ENCODE data around the gene RTF2. TPM values are rescaled to one million over a fixed set of nuclear protein-coding genes. Genes with fewer than 3 reads are reported as not detected.
"Not testable (repeated sequence)": the region's sequence is repeated elsewhere in the genome, so short reads cannot be mapped to it uniquely, and the experiment has no call there.

RTF2 gene
- total RNA-seq, 1 donor, result 49.7 TPM

DNA sequence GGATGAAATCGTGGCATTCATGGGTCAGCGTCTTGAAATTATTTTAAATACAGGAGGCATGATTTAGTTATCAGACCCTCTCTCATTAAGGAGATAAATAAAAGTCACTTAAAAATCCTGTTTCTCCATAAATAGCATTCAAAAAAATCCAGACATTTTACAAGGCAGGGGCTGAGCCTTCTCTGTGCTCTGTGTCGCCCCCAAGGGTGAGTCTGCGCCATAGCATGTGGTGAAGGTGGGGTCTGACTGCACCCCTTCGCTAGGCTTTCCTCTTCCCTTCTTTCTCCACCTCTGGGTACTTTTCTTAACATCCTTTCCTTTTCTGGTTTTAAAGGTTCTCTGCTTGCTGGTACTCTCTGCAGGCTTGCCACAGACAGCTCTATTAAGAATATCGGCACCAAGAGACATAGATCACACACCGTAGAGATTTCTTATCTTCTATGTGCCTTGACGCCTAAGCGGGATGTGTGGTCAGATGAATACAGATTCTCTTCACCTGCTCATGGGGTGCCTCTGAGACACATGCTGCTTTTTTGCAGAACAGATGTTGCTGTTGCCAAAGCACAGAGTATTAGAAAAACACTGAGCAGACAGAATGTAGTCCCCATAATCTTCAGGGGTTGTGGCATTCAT lies 36.1 kb downstream of the RTF2 start:
- H3K4me1 ChIP-seq (ENCODE audit: insufficient read depth, low read length), result no peaks in the 10 kb centered on the region
- no peaks in the 10 kb centered on the region for H3K9me3 ChIP-seq (ENCODE audit: low read depth, low read length)
- H3K4me3 ChIP-seq (ENCODE audit: low read length), result no peak overlapping the region
- H3K27me3 ChIP-seq (ENCODE audit: insufficient read depth, low read length), result no peaks in the 10 kb centered on the region

DNA sequence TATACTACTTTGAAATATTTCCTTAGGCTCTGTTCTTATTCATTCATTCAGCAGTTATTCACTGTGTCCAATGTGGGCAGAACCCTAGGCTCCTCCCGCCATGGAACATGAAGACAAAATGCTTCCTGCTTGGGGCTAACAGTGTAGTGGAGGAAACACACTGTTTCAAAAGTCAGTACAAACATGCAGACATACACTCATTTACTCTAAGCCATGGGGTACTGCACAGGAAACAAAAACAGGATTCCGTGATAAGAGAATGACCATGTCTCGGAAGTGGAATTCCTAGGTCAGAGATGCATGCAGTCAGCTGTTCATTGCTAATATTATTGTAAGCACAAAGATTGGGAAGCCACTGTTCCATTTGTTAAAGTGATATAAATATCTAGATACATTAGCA lies 37.7 kb downstream of the RTF2 start:
- H3K9me3 ChIP-seq (ENCODE audit: low read depth, low read length), result no peaks in the 10 kb centered on the region
- no peaks in the 10 kb centered on the region for H3K4me1 ChIP-seq (ENCODE audit: insufficient read depth, low read length)
- no peaks in the 10 kb centered on the region for H3K27me3 ChIP-seq (ENCODE audit: insufficient read depth, low read length)
- no peak overlapping the region for H3K4me3 ChIP-seq (ENCODE audit: low read length)

DNA sequence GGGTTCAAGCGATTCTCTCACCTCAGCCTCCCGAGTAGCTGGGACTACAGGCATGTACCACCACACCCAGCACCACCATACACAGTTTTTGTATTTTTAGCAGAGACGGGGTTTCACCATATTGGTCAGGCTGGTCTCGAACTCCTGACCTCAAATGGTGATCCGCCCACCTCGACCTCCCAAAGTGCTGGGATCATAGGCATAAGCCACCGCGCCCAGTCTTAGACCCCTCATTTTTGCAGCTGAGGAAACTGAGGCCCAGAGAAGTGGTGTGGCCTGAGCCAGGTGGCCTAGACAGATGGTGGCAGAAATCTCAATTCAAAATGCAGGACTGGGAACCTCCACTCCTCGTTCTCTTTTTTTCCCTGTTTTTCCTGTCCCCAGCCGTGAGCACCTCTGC lies 43.5 kb downstream of the RTF2 start:
- Histone ChIP-seq H3K4me1 (ENCODE audit: insufficient read depth, low read length) (no peaks in the 10 kb centered on the region), H3K9me3 (ENCODE audit: low read depth, low read length) (no peaks in the 10 kb centered on the region), H3K27me3 (ENCODE audit: insufficient read depth, low read length) (no peaks in the 10 kb centered on the region), H3K4me3 (ENCODE audit: low read length) (no peak overlapping the region)

DNA sequence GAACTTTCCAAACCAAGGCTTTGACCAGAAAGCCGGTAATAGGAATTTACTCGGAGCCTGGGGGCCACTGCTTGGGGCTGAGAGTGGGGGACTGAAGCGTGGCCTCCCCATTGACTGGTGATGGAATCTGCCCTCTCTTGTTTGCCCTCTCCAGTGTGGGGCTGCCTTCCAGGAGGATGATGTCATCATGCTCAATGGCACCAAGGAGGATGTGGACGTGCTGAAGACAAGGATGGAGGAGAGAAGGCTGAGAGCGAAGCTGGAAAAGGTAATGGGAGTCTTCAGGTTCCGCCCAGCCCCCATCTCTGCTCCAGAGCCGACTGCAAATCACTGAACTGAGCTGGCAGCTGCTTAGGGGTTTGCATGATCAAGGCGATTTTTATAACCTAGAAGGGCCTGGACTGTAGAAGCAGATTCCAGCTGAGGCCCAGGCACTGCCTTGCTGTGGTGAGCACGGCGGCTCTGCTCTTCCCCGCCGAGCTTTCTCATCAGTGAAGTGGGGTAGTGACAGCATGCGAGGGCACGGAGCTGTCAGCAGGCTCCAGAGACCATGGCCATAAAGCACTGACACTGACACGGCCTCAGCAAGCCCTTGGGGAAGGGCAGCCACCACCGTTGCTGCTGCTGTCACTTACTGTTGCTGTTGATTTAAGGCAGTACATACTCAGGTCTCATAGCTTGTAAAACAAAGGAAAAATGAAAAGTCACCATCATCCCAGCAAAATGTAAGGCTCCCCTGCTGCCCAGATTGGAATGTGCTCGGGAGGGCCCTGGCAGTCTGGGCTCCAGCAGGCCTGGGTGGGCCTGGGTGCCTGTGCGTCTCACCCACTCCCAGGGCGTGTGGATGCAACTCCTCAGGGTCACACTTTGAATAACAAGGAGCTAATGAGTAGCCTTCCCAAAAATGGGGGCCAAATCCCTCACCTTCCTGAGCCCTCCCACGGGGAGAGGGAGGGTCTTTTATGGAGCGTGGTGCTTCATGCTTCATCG lies 45.0 kb downstream of the RTF2 start:
- no peaks in the 10 kb centered on the region for H3K4me1 ChIP-seq (ENCODE audit: insufficient read depth, low read length)
- H3K27me3 ChIP-seq (ENCODE audit: insufficient read depth, low read length), result no peaks in the 10 kb centered on the region
- no peak overlapping the region for H3K4me3 ChIP-seq (ENCODE audit: low read length)
- H3K9me3 ChIP-seq (ENCODE audit: low read depth, low read length), result no peaks in the 10 kb centered on the region

DNA sequence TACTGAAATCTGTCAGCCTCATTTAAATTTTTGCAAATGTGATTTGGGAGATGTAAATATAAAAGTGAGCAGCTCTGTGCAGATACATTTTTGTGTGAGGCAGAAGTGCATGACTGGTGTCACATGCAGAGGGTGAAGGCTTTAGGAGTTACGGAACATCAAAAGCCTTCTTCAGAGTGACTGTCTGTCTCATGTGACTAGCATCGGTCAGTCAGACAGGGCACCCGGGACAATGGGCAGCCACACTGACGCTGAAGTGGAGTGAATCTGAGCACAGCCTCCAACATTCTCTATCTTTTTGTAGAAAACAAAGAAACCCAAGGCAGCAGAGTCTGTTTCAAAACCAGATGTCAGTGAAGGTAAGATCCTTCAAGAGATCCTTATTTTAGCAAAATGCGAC lies 48.2 kb downstream of the RTF2 start:
- Histone ChIP-seq H3K27me3 (ENCODE audit: insufficient read depth, low read length) (no peaks in the 10 kb centered on the region), H3K4me3 (ENCODE audit: low read length) (no peak overlapping the region), H3K4me1 (ENCODE audit: insufficient read depth, low read length) (no peaks in the 10 kb centered on the region), H3K9me3 (ENCODE audit: low read depth, low read length) (no peaks in the 10 kb centered on the region)

DNA sequence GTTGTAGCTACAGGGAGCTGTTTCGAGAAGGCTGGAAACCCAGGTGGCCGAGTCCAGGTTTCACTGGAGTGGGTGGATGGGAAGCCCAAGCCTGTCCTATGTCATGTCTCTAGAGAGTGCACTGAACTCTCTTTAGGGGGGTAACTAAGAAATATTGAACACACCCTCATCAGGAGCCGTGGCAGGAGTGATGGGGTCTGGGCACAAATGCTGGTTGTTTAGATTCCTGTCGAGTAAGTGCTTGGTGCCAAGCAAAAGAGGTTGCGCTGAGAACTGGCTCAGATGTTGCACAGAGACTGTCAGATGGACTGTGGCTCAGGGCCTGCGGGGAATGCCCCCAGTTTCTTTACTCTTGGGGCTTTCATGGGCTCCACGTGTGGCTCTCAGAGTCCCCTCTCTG lies 48.8 kb downstream of the RTF2 start:
- Histone ChIP-seq H3K9me3 (ENCODE audit: low read depth, low read length) (no peaks in the 10 kb centered on the region), H3K4me1 (ENCODE audit: insufficient read depth, low read length) (no peaks in the 10 kb centered on the region)

DNA sequence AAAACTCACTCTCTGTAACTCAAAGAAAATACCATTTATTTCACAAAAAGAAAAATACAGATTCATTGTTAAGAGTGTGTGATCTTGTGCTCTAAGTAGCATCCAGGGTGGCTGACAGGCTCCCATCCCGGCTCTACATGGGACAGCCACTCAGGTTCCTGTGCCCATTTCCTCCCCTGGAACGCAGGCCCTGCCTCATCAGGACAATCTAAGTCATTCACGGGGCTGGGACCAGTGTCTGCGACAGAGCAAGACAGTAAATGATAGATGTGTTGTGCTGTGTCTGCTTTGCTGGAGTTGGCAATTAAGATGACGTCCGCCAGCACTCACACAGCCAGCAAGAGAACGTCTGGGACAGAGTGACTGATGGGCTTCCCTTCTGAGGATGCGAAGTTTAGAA lies 49.2 kb downstream of the RTF2 start:
- no peaks in the 10 kb centered on the region for H3K27me3 ChIP-seq (ENCODE audit: insufficient read depth, low read length)
- no peak overlapping the region for H3K4me3 ChIP-seq (ENCODE audit: low read length)
- no peaks in the 10 kb centered on the region for H3K9me3 ChIP-seq (ENCODE audit: low read depth, low read length)
- no peaks in the 10 kb centered on the region for H3K4me1 ChIP-seq (ENCODE audit: insufficient read depth, low read length)

More for the DNA sequence above, 48.8 kb downstream of the RTF2 start:
- H3K4me3 ChIP-seq (ENCODE audit: low read length), result no peak overlapping the region
- no peaks in the 10 kb centered on the region for H3K27me3 ChIP-seq (ENCODE audit: insufficient read depth, low read length)

DNA sequence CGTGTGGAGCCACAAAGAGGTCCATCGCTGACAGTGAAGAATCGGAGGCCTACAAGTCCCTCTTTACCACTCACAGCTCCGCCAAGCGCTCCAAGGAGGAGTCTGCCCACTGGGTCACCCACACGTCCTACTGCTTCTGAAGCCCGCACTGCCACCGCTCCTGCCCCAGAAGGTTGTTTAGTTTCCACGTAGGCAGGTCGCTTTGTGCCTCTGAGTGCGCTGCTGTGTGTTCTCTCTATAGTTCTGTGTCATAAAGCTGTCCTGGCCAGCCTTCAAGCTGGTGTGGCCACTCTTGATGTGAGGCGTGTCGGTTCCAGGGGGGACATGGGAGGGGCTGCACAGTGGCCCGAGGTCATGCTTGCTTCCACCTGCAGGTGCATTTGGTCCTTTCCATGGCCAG lies 49.7 kb downstream of the RTF2 start:
- Histone ChIP-seq H3K27me3 (ENCODE audit: insufficient read depth, low read length) (no peaks in the 10 kb centered on the region), H3K4me1 (ENCODE audit: insufficient read depth, low read length) (no peaks in the 10 kb centered on the region), H3K9me3 (ENCODE audit: low read depth, low read length) (no peaks in the 10 kb centered on the region), H3K4me3 (ENCODE audit: low read length) (no peak overlapping the region)

DNA sequence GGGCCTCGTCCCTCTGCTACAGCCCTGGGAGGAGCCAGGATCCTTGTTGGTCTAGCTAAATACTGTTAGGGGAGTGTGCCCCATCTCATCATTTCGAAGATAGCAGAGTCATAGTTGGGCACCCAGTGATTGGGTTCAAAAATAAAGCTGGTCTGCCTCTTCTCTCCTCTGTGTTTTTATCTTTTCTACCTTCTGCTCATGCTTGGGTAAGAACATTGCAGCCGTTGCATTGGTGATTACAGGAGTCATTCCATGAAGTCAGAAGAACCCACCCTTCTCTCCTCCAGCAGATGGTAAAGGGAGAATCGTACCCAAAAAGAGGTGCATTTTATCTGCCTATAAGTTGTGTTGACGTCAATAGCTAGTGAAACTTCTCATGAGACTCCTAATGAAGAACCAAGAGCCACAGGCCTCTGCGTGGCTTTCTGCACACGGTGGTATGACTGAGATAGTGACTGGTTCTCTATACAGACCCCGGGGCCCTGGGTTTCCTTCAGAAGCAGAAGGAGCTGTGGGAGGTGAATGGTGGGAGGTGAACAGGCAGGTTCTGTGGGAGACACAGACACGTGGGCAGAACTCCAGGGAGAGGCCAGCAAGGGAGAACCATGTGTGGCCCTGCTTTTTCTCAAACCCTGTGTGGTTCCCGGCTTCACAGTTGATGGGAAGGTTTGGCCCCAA lies 50.4 kb downstream of the RTF2 start:
- Histone ChIP-seq H3K27me3 (ENCODE audit: insufficient read depth, low read length) (no peaks in the 10 kb centered on the region), H3K4me3 (ENCODE audit: low read length) (no peak overlapping the region), H3K9me3 (ENCODE audit: low read depth, low read length) (no peaks in the 10 kb centered on the region), H3K4me1 (ENCODE audit: insufficient read depth, low read length) (no peaks in the 10 kb centered on the region)

DNA sequence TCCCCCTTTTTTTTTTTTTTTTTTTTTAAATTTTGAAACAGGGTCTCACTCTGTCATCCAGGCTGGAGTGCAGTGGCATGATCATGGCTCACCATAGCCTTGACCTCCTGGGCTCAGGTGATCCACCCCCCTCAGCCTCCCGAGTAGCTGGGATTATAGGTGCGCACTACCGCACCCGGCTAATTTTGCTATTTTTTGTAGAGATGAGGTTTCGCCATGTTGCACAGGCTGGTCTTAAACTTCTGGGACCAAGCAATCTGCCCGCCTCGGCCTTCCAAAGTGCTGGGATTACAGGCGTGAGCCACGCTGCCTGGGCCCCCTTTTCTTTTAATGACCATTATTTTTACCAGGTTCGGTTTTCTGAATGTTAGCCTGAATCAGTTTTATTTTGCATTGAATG lies 51.1 kb downstream of the RTF2 start:
- H3K27me3 ChIP-seq (ENCODE audit: insufficient read depth, low read length), result no peaks in the 10 kb centered on the region
- no peaks in the 10 kb centered on the region for H3K9me3 ChIP-seq (ENCODE audit: low read depth, low read length)
- no peaks in the 10 kb centered on the region for H3K4me1 ChIP-seq (ENCODE audit: insufficient read depth, low read length)
- no peak overlapping the region for H3K4me3 ChIP-seq (ENCODE audit: low read length)

DNA sequence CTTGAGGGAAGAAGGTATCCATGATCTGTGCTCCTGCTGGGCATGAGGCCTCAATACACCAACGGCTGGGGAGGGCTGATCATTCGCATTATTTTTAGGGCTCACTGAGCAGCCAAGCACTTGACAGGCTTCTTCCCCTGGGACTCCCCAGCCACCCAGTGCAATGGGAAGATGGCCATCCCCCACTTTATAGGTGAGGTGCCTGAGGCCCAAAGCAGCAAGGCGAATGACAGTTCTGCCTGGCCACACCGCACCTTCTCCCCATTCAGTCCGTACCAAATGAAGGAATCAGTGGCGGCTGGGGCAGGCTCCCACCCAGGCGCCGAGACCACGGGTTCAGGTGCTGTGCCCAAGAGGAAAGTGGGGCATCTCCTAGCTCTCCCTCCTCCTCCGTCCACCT lies 51.8 kb downstream of the RTF2 start:
- Histone ChIP-seq H3K27me3 (ENCODE audit: insufficient read depth, low read length) (no peaks in the 10 kb centered on the region), H3K4me3 (ENCODE audit: low read length) (no peak overlapping the region), H3K4me1 (ENCODE audit: insufficient read depth, low read length) (no peaks in the 10 kb centered on the region), H3K9me3 (ENCODE audit: low read depth, low read length) (no peaks in the 10 kb centered on the region)

DNA sequence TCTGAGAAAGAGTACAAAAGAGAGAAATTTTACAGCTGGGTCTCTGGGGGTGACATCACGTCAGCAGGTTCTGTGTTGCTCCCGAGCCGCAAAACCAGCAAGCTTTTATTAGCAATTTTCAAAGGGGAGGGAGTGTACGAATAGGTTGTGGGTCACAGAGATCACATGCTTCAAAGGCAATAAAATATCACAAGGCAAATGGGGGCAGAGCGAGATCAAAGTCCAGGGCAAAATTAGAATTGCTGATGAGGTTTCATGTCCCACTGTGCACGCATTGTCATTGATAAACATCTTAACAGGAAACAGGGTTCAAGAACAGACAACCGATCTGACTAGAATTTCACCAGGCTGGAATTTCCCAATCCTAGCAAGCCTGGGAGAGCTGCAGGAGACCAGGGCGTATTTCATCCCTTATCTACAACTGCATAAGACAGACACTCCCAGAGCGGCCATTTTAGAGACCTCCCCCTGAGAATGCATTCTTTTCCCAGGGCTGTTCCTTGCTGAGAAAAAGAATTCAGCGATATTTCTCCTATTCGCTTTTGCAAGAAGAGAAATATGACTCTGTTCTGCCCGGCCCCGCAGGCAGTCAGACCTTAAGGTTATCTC lies 52.4 kb downstream of the RTF2 start:
- not testable (repeated sequence) for H3K27me3 ChIP-seq (ENCODE audit: insufficient read depth, low read length); H3K4me1 ChIP-seq (ENCODE audit: insufficient read depth, low read length); H3K4me3 ChIP-seq (ENCODE audit: low read length); H3K9me3 ChIP-seq (ENCODE audit: low read depth, low read length)

DNA sequence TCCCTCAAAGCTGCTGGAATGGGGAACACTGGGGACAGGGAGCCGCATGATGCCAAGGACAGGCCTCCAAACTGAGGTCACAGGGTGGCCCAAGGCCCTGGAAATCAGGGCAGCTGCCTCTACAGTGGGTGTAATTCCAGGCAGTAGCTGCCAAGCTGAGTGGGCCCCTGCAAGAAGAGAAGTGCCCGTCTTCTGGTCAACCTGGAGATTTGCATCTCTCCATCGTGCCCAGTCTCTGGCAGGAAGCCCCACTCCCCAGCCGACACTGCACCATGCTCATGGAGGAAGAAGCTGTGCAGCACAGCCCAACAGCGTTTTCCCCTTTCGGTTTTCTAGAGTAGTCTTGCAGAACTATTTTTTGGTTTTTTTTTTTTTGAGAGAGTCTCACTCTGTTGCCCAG lies 53.9 kb downstream of the RTF2 start:
- Histone ChIP-seq H3K27me3 (ENCODE audit: insufficient read depth, low read length) (no peaks in the 10 kb centered on the region), H3K9me3 (ENCODE audit: low read depth, low read length) (no peaks in the 10 kb centered on the region), H3K4me3 (ENCODE audit: low read length) (no peak overlapping the region)

DNA sequence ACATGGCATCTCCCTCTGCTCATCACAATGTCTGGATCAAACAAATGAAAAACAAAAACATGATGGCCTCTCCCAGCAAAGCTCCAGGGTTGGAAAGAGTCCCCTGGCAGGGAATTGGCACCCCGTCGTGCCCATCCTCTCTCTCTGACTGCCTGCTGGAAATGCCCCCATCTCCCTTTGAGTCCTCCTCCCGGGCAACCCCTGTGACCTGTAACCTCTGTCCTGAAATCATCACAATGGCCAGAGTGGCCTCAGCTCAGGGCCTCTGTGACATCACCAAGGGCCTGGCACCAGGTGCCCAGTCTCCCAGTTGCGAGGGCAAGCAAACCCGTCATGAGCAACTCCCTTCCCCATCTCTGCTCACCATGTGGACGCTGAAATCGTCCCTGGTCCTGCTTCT lies 56.0 kb downstream of the RTF2 start, which contains the start of gene FAM209A:
Gene FAM209A (plus strand): TSS at position 301 of the 400 bp plus-strand sequence. CDS start 65 bp downstream, at position 366.
- not testable (repeated sequence) for H3K4me3 ChIP-seq (ENCODE audit: low read length); H3K4me1 ChIP-seq (ENCODE audit: insufficient read depth, low read length); H3K27me3 ChIP-seq (ENCODE audit: insufficient read depth, low read length); H3K9me3 ChIP-seq (ENCODE audit: low read depth, low read length)

More for the DNA sequence above, 53.9 kb downstream of the RTF2 start:
- no peaks in the 10 kb centered on the region for H3K4me1 ChIP-seq (ENCODE audit: insufficient read depth, low read length)

DNA sequence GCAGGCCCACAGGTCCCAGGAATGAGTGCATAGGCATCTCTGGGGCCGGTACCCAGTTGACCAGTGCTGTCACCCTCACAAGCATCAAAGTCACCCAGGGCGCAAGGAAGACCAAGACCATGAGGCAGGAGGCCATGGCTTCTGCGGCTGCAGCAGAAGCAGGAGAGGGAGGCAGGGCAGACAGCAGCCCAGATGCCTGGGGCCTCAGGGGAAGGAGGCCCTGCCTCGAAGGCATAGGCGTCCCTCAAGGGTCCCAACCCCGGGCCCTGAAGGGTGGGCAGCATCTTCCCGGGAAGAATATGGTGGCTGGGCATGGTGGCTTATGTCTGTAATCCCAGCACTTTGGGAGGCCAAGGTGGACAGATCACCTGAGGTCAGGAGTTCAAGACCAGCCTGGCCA lies 59.1 kb downstream of the RTF2 start:
- Histone ChIP-seq H3K4me3 (ENCODE audit: low read length) (no peak overlapping the region), H3K27me3 (ENCODE audit: insufficient read depth, low read length) (no peaks in the 10 kb centered on the region), H3K4me1 (ENCODE audit: insufficient read depth, low read length) (no peaks in the 10 kb centered on the region), H3K9me3 (ENCODE audit: low read depth, low read length) (no peaks in the 10 kb centered on the region)
